22Rv1 (cell line): ENCODE data around the gene PRKACB.

Experiments used
- CTCF ChIP-seq: fragments of 450-650 bp; IDR thresholded peaks from 2 replicates; pipeline ENCODE4 v1.5.1; 2017; ENCODE audit warnings: mild to moderate bottlenecking
- ZFX ChIP-seq: fragments of 450-650 bp; IDR thresholded peaks from 2 replicates; pipeline ENCODE4 v1.6.1; 2017; ENCODE audit warnings: antibody characterized with exemption, borderline replicate concordance

- TF ChIP-seq CTCF (no peak), ZFX (no peak)
These were observed 111.5 kb downstream of the PRKACB start for GRCh38 chr1:84255582-84255981.
